ENCODE results near the gene USP9X.

GRCh38 chrX:41096339-41096955, 11.2 kb downstream of the USP9X start:
- TF ChIP-seq CTCF (conservative IDR thresholded peaks at IDR 0.05; ENCODE audit: low read length) (no peak), EZH2phosphoT487 (IDR thresholded peaks at IDR 0.05; ENCODE audit: borderline replicate concordance, low read depth, low read length) (no peak)
